ENCODE data around the gene ITGA4. TPM values are rescaled to one million over a fixed set of nuclear protein-coding genes. Genes with fewer than 3 reads are reported as not detected.
"Not testable (repeated sequence)": the region's sequence is repeated elsewhere in the genome, so short reads cannot be mapped to it uniquely, and the experiment has no call there.

Gene ITGA4
- total and polyA plus RNA-seq, 4 experiments from 2014 or later: 219 to 297 (median 267) TPM

- Mint-ChIP-seq H3K4me1 (peaks cover 7 to 24% (median 15%) of the 10 kb centered on the region in 4 donors), H3K27me3 (no peaks in the 10 kb centered on the region), H3K27ac (peak overlapping the region in 1 of 7 donors; percentile 4), H3K4me3 (no peak overlapping the region), H3K9me3 (no peaks in the 10 kb centered on the region), H3K36me3 (no peaks in the 10 kb centered on the region)
- no peak overlapping the region for H3K4me3 ChIP-seq (ENCODE audit: low read length in 2 of 2)
- no peak overlapping the region for H3K27ac ChIP-seq (ENCODE audit: low read depth, low read length)
- intact Hi-C loops (cut with micrococcal nuclease): no loop called here
- no peaks in the 10 kb centered on the region for H3K36me3 ChIP-seq (ENCODE audit: insufficient read depth, low read length)
- no peaks in the 10 kb centered on the region for H3K27me3 ChIP-seq (ENCODE audit: insufficient read depth, low read length)
- CTCF ChIA-PET (ENCODE audit: partially characterized antibody): interaction anchor here (1.2 to 3.5 kb wide), 3 partner anchors 15 to 17 kb away, joined by 3 to 44 read pairs (median 9); partner anchors contain the start of gene ITGA4
- no peaks in the 10 kb centered on the region for H3K9me3 ChIP-seq (ENCODE audit: control insufficient read depth in 1 of 2, low read length in 2 of 2)
- POLR2A ChIA-PET (ENCODE audit: partially characterized antibody): interaction anchor here (3.7 kb wide), 1 partner anchor 16 kb away, joined by 28 read pairs; the partner anchor contains the start of gene ITGA4
- peaks cover 10% of the 10 kb centered on the region for H3K4me1 ChIP-seq (ENCODE audit: insufficient read depth, low read length)
- DNase-seq: no peak
Observed at GRCh38 chr2:181440919-181441318, 16.3 kb upstream of the ITGA4 start.

- Histone ChIP-seq H3K36me3 (ENCODE audit: insufficient read depth, low read length) (no peaks in the 10 kb centered on the region), H3K27me3 (ENCODE audit: insufficient read depth, low read length) (no peaks in the 10 kb centered on the region), H3K4me3 (ENCODE audit: low read length in 2 of 2) (no peak overlapping the region), H3K27ac (ENCODE audit: low read depth, low read length) (no peak overlapping the region), H3K9me3 (ENCODE audit: control insufficient read depth in 1 of 2, low read length in 2 of 2) (no peaks in the 10 kb centered on the region), H3K4me1 (ENCODE audit: insufficient read depth, low read length) (peaks cover 10% of the 10 kb centered on the region)
- H3K9me3 Mint-ChIP-seq: no peaks in the 10 kb centered on the region
- no peak overlapping the region for H3K4me3 Mint-ChIP-seq
- ChIA-PET POLR2A (ENCODE audit: partially characterized antibody) (interaction anchor here (1.0 to 1.1 kb wide), 2 partner anchors 10 to 15 kb away, joined by 3 read pairs; partner anchors contain the start of gene ITGA4), CTCF (ENCODE audit: partially characterized antibody) (interaction anchor here (0.8 to 2.3 kb wide), 5 partner anchors 11 to 264 kb away, joined by 3 to 9 read pairs (median 4); partner anchors contain the start of gene ITGA4)
- no peaks in the 10 kb centered on the region for H3K27me3 Mint-ChIP-seq
- no peaks in the 10 kb centered on the region for H3K36me3 Mint-ChIP-seq
- intact Hi-C loops (cut with micrococcal nuclease): no loop called here
- no peak for DNase-seq
- H3K4me1 Mint-ChIP-seq: peaks cover 7 to 24% (median 15%) of the 10 kb centered on the region in 4 donors
- no peak overlapping the region for H3K27ac Mint-ChIP-seq
Observed at GRCh38 chr2:181441670-181442069, 15.5 kb upstream of the ITGA4 start.

DNA sequence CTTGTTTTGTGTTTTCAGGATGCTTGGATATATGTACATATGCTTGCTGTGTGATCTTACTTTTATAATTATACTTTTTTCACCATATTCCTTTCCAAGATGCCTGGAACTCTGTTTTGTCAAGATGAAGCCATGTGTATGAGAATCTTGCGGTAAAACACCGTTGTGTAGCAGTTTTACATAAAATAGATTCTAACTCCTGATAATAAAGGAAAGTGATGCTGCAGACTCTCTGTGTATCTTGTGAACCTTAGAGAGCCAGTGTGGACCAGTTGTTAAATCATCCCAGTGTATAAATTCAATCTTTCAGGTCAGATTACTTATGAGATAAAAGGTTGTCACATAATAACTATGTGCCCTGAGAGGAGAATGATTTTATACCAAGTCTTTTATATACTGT, 12.5 kb upstream of the ITGA4 start:
- Mint-ChIP-seq H3K9me3 (peaks cover 0 to 8% (median 0%) of the 10 kb centered on the region in 8 donors), H3K27me3 (no peaks in the 10 kb centered on the region), H3K4me3 (peak overlapping the region in 1 of 8 donors; percentile 3), H3K27ac (peak overlapping the region in 2 of 7 donors; percentile 17 to 28), H3K36me3 (no peaks in the 10 kb centered on the region), H3K4me1 (peaks cover 4 to 13% (median 5%) of the 10 kb centered on the region in 4 donors)
- H3K9me3 ChIP-seq (ENCODE audit: control insufficient read depth in 1 of 2, low read length in 2 of 2): no peaks in the 10 kb centered on the region
- H3K27ac ChIP-seq (ENCODE audit: low read depth, low read length): no peak overlapping the region
- no peaks in the 10 kb centered on the region for H3K4me1 ChIP-seq (ENCODE audit: insufficient read depth, low read length)
- CTCF ChIA-PET (ENCODE audit: partially characterized antibody): interaction anchor here (1.5 kb wide), 1 partner anchor 18 kb away, joined by 4 read pairs; no protein-coding TSS in a partner anchor
- intact Hi-C loops (cut with micrococcal nuclease): no loop called here
- H3K36me3 ChIP-seq (ENCODE audit: insufficient read depth, low read length): no peaks in the 10 kb centered on the region
- POLR2A ChIA-PET (ENCODE audit: partially characterized antibody): interaction anchor here (1.1 kb wide), 1 partner anchor 13 kb away, joined by 3 read pairs; the partner anchor contains the start of gene ITGA4
- H3K4me3 ChIP-seq (ENCODE audit: low read length in 2 of 2): no peak overlapping the region
- DNase-seq: no peak
- H3K27me3 ChIP-seq (ENCODE audit: insufficient read depth, low read length): no peaks in the 10 kb centered on the region

DNA sequence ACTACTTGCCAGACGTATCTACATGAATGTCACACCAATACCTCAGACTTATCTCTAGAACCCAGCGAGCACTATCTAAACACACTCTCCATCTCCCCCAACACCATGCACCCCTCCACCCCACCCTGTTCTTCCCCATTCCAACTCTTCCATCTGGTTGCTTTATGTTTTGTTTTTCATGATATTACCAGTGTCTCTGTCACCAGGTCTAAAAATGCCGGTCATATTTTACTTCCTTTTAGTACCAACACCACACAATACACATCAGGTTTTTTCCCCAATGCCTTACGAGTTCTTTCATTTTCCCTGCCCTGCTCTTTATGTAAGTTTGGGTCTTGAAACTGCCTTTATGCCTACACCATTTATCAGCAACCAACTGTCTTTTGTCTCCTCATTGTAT, 10.2 kb upstream of the ITGA4 start:
- H3K27me3 ChIP-seq (ENCODE audit: insufficient read depth, low read length): no peaks in the 10 kb centered on the region
- no peaks in the 10 kb centered on the region for H3K36me3 ChIP-seq (ENCODE audit: insufficient read depth, low read length)
- no peak overlapping the region for H3K27ac Mint-ChIP-seq
- ChIA-PET CTCF (ENCODE audit: partially characterized antibody) (no interaction called here), POLR2A (ENCODE audit: partially characterized antibody) (no interaction called here)
- no peaks in the 10 kb centered on the region for H3K27me3 Mint-ChIP-seq
- H3K4me1 ChIP-seq (ENCODE audit: insufficient read depth, low read length): no peaks in the 10 kb centered on the region
- H3K36me3 Mint-ChIP-seq: no peaks in the 10 kb centered on the region
- peak overlapping the region in 1 of 8 donors; percentile 34 for H3K4me3 Mint-ChIP-seq
- no peak for DNase-seq
- H3K4me3 ChIP-seq (ENCODE audit: low read length in 2 of 2): no peak overlapping the region
- peaks cover 2 to 13% (median 4%) of the 10 kb centered on the region in 4 donors for H3K4me1 Mint-ChIP-seq
- H3K9me3 Mint-ChIP-seq: peaks cover 0 to 8% (median 0%) of the 10 kb centered on the region in 8 donors
- intact Hi-C loops (cut with micrococcal nuclease): no loop called here
- no peaks in the 10 kb centered on the region for H3K9me3 ChIP-seq (ENCODE audit: control insufficient read depth in 1 of 2, low read length in 2 of 2)
- H3K27ac ChIP-seq (ENCODE audit: low read depth, low read length): no peak overlapping the region

GRCh38 chr2:181449278-181449677, 7.9 kb upstream of the ITGA4 start:
- H3K27me3 ChIP-seq (ENCODE audit: insufficient read depth, low read length); intact Hi-C loops (cut with micrococcal nuclease); H3K4me3 Mint-ChIP-seq; H3K36me3 Mint-ChIP-seq; H3K9me3 ChIP-seq (ENCODE audit: control insufficient read depth in 1 of 2, low read length in 2 of 2); H3K9me3 Mint-ChIP-seq; H3K27me3 Mint-ChIP-seq; CTCF ChIA-PET (ENCODE audit: partially characterized antibody); H3K4me1 ChIP-seq (ENCODE audit: insufficient read depth, low read length); H3K27ac ChIP-seq (ENCODE audit: low read depth, low read length); DNase-seq; H3K27ac Mint-ChIP-seq; POLR2A ChIA-PET (ENCODE audit: partially characterized antibody); H3K4me3 ChIP-seq (ENCODE audit: low read length in 2 of 2); H3K36me3 ChIP-seq (ENCODE audit: insufficient read depth, low read length): not testable (repeated sequence)
- peaks cover 0 to 12% (median 6%) of the 10 kb centered on the region in 4 donors for H3K4me1 Mint-ChIP-seq

GRCh38 chr2:181454686-181455450, 2.3 kb upstream of the ITGA4 start:
- POLR2A ChIA-PET (ENCODE audit: partially characterized antibody): interaction anchor here (1.0 to 11.3 kb wide), 10 partner anchors 14 to 349 kb away, joined by 3 to 374 read pairs (median 36); no protein-coding TSS in a partner anchor
- DNase-seq: no peak
- H3K9me3 ChIP-seq (ENCODE audit: control insufficient read depth in 1 of 2, low read length in 2 of 2): no peaks in the 10 kb centered on the region
- intact Hi-C loops (cut with micrococcal nuclease): loop anchor here (5.0 kb wide), 3 partner anchors 333 to 473 kb away; partner anchors contain the start of genes ITPRID2 and UBE2E3
- peak overlapping the region in 5 of 8 donors; percentile 9 to 96 (median 89) for H3K4me3 Mint-ChIP-seq
- H3K4me1 Mint-ChIP-seq: peaks cover 23 to 50% (median 33%) of the 10 kb centered on the region in 4 donors
- no peaks in the 10 kb centered on the region for H3K36me3 ChIP-seq (ENCODE audit: insufficient read depth, low read length)
- peaks cover 29% of the 10 kb centered on the region for H3K4me1 ChIP-seq (ENCODE audit: insufficient read depth, low read length)
- H3K9me3 Mint-ChIP-seq: peaks cover 0 to 2% (median 0%) of the 10 kb centered on the region in 8 donors
- H3K27me3 ChIP-seq (ENCODE audit: insufficient read depth, low read length): no peaks in the 10 kb centered on the region
- H3K4me3 ChIP-seq (ENCODE audit: low read length in 2 of 2): no peak overlapping the region
- peak overlapping the region; percentile 38 to 98 (median 87) for H3K27ac Mint-ChIP-seq
- CTCF ChIA-PET (ENCODE audit: partially characterized antibody): interaction anchor here (0.7 to 4.5 kb wide), 7 partner anchors 13 to 350 kb away, joined by 3 to 44 read pairs (median 5); no protein-coding TSS in a partner anchor
- no peaks in the 10 kb centered on the region for H3K27me3 Mint-ChIP-seq
- no peak overlapping the region for H3K27ac ChIP-seq (ENCODE audit: low read depth, low read length)
- H3K36me3 Mint-ChIP-seq: peaks cover 20 to 22% of the 10 kb centered on the region in 2 donors

DNA sequence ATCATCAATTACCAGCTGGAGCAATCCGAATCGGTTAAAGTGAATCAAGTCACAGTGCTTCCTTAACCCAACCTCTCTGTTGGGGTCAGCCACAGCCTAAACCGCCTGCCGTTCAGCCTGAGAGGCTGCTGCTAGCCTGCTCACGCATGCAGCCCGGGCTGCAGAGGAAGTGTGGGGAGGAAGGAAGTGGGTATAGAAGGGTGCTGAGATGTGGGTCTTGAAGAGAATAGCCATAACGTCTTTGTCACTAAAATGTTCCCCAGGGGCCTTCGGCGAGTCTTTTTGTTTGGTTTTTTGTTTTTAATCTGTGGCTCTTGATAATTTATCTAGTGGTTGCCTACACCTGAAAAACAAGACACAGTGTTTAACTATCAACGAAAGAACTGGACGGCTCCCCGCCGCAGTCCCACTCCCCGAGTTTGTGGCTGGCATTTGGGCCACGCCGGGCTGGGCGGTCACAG, 496 bp upstream of the ITGA4 start:
- no peaks in the 10 kb centered on the region for H3K36me3 ChIP-seq (ENCODE audit: insufficient read depth, low read length)
- peak; percentile 75 to 85 (median 82) for DNase-seq
- Mint-ChIP-seq H3K4me3 (peak overlapping the region; percentile 79 to 99 (median 92)), H3K9me3 (no peaks in the 10 kb centered on the region), H3K4me1 (peaks cover 28 to 68% (median 41%) of the 10 kb centered on the region in 4 donors), H3K27ac (peak overlapping the region; percentile 87 to 98 (median 93)), H3K27me3 (no peaks in the 10 kb centered on the region), H3K36me3 (peaks cover 34 to 35% of the 10 kb centered on the region in 2 donors)
- peak overlapping the region; percentile 86 for H3K27ac ChIP-seq (ENCODE audit: low read depth, low read length)
- H3K4me3 ChIP-seq (ENCODE audit: low read length in 2 of 2): peak overlapping the region; percentile 25 to 91
- POLR2A ChIA-PET (ENCODE audit: partially characterized antibody): interaction anchor here (0.6 to 11.3 kb wide), 42 partner anchors 12 to 435 kb away, joined by 3 to 374 read pairs (median 6); partner anchors contain the start of gene ITPRID2
- no peaks in the 10 kb centered on the region for H3K27me3 ChIP-seq (ENCODE audit: insufficient read depth, low read length)
- H3K9me3 ChIP-seq (ENCODE audit: control insufficient read depth in 1 of 2, low read length in 2 of 2): no peaks in the 10 kb centered on the region
- H3K4me1 ChIP-seq (ENCODE audit: insufficient read depth, low read length): peaks cover 29% of the 10 kb centered on the region
- intact Hi-C loops (cut with micrococcal nuclease): loop anchor here (1.0 to 5.0 kb wide), 13 partner anchors 10 to 1450 kb away; partner anchors contain the start of genes CWC22, ITPRID2 and UBE2E3
- CTCF ChIA-PET (ENCODE audit: partially characterized antibody): interaction anchor here (0.6 to 5.0 kb wide), 34 partner anchors 11 to 359 kb away, joined by 3 to 83 read pairs (median 6); no protein-coding TSS in a partner anchor

Data from CD4-positive, alpha-beta memory T cell (primary cell).